Hepatocyte (in vitro differentiated cells): Measurements from ENCODE around the gene PCBD2.

Source experiments
- EZH2 ChIP-seq: fragments of 200-600 bp; sonication (generic); IDR thresholded peaks from 2 replicates; pipeline ENCODE4 v1.6.1; 2016; ENCODE audit warnings: antibody characterized with exemption, mild to moderate bottlenecking, borderline replicate concordance
- TF ChIP-seq, protein P1 (sequence below): fragments of 200-600 bp; sonication (generic); IDR thresholded peaks from 2 replicates; pipeline ENCODE4 v1.5.1; 2016; ENCODE audit warnings: antibody characterized with exemption, mild to moderate bottlenecking; ENCODE audit not compliant: poor library complexity

DNA sequence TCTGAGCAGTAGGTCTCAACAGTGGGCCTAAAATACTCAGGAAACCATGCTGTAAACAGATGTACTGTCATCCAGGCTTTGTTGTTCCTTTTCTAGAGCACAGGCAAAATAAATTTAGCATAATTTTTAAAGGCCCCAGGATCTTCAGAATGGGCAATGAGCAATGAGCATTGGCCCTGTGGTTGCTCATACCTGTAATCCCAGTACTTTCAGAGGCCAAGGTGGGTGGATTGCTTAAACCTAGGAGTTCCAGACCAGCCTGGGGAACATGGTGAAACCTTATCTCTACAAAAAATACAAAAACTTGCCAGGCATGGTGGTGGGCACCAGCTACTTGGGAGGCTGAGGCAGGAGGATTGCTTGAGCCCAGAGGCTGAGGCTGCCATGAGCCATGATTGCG, 13.5 kb upstream of the PCBD2 start:
- TF ChIP-seq, protein P1, sequence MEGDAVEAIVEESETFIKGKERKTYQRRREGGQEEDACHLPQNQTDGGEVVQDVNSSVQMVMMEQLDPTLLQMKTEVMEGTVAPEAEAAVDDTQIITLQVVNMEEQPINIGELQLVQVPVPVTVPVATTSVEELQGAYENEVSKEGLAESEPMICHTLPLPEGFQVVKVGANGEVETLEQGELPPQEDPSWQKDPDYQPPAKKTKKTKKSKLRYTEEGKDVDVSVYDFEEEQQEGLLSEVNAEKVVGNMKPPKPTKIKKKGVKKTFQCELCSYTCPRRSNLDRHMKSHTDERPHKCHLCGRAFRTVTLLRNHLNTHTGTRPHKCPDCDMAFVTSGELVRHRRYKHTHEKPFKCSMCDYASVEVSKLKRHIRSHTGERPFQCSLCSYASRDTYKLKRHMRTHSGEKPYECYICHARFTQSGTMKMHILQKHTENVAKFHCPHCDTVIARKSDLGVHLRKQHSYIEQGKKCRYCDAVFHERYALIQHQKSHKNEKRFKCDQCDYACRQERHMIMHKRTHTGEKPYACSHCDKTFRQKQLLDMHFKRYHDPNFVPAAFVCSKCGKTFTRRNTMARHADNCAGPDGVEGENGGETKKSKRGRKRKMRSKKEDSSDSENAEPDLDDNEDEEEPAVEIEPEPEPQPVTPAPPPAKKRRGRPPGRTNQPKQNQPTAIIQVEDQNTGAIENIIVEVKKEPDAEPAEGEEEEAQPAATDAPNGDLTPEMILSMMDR, result no peak
- no peak for TF ChIP-seq EZH2
